Inflammatory macrophage treated with lipopolysaccharide for 1 hour (primary cell): ENCODE results near the gene TCTN2.

Source experiments
- DNase-seq, 2 donors: peaks; one replicate each; pipeline ENCODE4 v3.0.0-alpha.2; 2020 to 2022

Gene TCTN2

GRCh38 chr12:123690191-123690840, 19.4 kb downstream of the TCTN2 start:
- DNase-seq: no peak

DNA sequence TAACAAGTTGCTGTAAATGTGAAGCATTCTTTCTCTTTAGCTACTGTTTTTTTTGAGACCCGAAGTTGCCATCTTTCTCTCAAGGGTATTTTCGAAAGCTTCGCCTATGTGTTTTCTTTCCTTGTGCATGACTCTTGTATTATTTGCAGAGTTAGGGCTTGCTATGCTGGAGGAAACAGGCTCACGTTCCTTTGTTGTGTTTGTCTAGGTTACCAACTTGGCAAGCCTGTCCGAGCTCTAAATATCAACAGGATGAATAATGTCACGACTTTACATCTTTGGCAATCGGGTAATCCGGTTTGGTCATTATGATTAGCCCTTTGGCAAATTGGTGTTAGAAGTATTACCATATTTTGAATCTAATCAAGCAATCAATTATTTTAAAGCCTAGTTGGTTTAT, 25.3 kb downstream of the TCTN2 start:
- no peak for DNase-seq

DNA sequence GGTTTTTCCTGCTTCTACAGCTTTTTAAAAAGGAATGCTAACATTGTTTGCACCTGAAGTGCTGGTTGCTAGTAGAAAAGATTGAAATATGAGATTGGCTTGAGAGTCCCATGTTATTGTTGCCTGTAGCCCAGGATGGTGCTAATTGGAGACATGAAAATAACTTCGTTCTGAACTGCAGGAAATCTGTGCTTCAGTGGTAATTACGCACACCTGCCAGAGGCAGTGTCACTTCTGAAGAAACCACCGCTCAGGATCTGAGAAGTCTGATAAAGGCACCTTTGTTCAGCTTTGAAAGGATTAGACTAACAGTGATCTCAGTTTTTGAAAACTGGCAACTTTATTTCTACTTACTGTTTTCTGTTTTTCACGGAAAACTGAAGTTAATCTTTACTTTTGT, 25.7 kb downstream of the TCTN2 start:
- DNase-seq: no peak

DNA sequence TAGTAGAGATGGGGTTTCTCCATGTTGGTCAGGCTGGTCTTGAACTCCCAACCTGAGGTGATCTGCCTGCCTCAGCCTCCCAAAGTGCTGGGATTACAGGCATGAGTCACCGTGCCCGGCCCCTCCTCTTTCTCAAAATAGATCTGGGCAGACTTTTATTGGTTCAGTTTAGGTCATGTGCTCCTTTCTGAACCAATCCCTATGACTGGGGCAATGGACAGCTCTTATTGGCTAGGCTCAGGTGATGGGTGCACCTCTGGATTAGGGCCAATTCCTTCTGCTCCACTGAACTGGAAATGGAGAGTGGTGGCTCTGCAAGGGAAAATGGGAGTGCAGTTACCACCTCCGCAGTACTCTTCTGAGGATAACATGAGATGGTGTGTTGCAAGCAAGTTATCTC, 35.0 kb downstream of the TCTN2 start:
- DNase-seq: no peak

GRCh38 chr12:123707466-123707865, 36.6 kb downstream of the TCTN2 start:
- no peak for DNase-seq

DNA sequence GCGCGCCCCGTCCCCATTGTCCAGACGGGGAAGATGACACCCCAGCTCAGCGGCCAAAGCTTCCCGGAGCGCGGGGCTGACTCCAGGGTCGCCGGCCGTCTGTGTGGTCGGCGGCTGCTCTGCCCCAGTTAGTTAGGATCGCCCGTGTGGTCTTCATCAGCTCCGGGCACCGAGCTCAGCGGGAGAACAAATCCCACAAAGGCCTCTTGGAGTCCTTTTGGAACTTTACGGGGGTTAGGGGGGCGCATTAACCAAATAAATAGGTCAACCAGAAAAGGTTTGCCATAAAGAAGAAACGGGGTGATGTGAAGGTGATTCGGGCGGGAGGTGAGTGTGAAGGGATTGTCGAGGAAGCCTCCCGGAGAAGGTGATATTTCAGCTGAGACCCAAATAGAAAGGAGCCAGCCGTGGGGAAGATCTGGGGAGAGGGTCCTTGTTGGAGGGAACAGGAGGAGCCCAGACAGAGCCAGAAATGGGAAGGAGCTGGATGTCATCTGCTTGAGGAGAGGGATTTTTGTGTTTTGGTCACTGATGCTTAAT, 41.9 kb downstream of the TCTN2 start:
- DNase-seq: no peak

GRCh38 chr12:123713398-123713797, 42.5 kb downstream of the TCTN2 start:
- DNase-seq: peak; percentile 1 to 2

DNA sequence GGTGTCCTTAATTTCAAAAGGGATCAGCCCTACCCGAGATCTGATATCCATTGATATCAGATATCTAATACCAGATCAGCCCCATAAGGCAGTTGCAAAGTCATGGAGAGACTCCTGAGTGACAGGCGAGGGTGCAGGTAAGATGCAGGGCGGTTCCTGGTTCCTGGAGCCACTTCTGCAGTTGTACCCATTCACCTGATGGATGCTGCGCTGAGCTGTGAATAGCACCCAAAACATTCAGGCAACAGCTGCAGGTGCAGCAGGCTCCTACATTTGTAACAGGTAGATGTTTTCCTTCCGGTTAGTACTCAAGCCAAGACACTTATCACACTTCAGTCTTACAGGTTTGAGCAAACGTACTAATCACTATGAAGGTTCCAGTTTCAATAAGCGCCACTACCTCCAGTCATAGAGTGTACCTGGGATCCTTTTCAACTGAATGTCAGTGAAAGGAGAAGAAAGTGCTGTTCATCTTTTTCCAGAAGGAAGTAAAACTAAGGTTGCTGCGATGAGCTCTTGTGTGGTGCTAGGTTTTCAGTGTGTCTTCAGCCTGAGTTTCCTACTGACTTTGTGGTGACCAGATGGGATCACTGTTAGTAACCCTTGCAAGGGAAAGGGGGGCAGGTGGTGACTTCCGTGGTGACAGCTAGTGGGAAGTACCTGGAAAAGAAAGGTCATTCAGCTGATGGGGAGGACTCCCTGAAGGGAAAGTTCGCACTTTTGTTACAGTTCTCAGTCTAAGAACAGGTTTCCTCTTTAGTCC, 43.1 kb downstream of the TCTN2 start:
- DNase-seq: peak; percentile 6 to 38

GRCh38 chr12:123715195-123715594, 44.3 kb downstream of the TCTN2 start:
- DNase-seq: no peak

DNA sequence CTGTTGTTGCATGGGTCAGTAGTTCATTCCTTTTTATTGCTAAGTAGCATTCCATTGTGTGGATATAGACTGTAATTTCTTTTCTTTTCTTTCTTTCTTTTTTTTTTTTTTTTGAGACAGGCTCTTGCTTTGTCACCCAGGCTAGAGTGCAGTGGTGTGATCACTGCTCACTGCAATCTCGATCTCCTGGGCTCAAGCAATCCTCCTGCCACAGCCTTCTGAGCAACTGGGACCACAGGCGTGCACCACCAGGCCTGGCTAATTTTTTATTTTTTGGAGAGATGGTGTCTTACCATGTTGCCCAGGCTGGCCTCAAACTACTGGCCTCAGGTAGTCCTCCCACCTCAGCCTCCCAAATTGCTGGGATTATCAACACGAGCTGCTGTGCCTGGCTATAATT, 46.4 kb downstream of the TCTN2 start:
- no peak for DNase-seq

- DNase-seq: no peak
These were observed 49.4 kb downstream of the TCTN2 start for GRCh38 chr12:123720141-123720814.

- DNase-seq: no peak
These were observed 50.3 kb downstream of the TCTN2 start for GRCh38 chr12:123721245-123721644.

DNA sequence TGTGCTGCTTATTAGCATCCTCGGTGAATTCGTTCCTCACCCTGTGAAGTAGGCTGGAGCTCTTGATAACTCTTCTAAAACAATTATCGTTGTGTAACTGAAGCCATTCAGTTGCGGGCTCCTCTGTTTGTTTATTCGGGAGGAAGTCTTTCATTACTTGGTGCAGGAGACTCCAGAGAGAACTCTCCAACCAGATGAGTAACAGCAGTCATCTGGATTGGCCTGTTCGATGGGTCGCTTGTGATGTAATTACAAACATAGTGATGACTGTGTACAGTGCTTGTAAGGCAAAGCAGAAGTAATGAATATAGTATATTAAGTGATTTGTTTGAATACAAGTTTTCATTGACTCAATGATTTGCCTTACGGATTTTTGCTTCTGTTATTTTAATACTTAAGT, 52.1 kb downstream of the TCTN2 start:
- DNase-seq: no peak

DNA sequence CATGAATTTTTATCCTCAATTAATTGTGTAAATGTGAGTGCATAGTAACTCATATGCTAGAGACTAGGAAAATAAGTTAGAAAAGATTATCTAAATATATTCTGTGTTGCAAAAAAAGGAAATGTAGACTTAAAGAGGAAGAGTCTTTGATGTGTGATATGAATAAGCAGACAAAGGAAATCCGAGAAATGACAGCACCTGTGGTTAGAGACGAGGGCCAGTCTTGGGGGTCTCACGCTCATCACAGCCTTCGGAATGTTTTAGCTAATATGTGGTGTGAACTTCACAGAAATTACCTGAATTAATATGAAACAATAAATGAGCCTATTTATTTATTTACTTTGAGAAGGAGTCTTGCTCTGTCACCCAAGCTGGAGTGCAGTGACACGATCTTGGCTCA, 52.9 kb downstream of the TCTN2 start:
- DNase-seq: no peak

DNA sequence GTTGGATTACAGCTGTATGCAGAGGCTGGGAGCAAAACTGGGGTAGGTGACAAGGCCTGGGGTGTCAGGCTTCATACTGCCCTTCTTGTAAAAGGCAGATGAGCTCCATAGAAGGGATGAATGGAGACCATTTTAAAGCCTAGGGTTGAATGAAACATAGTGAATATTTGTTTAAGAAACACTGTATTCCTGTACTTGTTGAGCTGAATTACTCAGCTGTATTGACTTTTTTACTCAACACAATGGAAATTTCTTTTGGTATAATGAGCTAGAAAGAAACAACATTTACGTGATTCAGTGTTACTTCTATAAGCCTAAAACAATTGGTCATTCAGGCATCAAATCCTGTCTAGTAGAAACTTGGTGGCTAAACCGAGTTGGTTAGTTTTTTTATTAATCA, 55.3 kb downstream of the TCTN2 start:
- no peak for DNase-seq

- no peak for DNase-seq
These were observed 56.0 kb downstream of the TCTN2 start for GRCh38 chr12:123726962-123727361.

GRCh38 chr12:123727878-123728277, 57.0 kb downstream of the TCTN2 start:
- DNase-seq: no peak

GRCh38 chr12:123731596-123731995, 60.7 kb downstream of the TCTN2 start:
- DNase-seq: no peak

DNA sequence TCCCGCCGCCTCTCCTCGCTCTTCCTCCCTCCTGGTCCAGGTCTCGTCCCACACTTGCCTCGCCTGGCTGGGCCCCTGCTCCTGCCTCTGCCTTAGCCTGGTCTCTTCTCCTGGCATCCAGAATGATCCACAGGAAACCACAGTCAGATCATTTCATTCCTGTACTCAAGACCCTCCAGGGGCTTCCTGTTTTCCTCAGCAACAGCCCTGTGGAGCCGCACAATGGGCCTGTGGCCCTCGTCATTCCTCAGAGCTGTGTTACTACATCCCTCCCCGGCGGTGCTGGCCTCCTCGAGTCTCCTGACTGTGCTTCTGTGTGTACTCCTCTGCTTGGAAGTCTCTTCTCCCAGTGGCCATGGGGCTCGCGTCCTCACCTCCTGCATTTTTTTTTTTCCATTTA, 61.3 kb downstream of the TCTN2 start:
- DNase-seq: no peak

DNA sequence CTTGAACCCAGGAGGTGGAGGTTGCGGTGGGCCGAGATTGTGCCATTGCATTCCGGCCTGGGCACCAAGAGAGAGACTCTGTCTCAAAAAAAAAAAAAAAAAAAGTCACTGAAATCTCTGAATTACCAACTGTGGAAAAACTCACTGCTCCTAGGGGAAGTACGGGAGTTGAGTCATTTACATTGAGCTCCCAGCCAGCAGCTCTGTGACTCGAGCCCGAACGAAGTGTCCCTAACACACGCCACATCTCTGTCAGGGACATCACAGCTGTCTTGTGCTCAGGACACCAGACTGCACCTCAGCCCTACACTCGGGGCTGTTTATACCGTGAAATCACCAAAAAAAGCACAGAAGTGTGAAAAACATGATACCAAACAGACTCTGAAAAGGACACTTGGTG, 62.3 kb downstream of the TCTN2 start:
- peak; percentile 9 to 34 for DNase-seq

DNA sequence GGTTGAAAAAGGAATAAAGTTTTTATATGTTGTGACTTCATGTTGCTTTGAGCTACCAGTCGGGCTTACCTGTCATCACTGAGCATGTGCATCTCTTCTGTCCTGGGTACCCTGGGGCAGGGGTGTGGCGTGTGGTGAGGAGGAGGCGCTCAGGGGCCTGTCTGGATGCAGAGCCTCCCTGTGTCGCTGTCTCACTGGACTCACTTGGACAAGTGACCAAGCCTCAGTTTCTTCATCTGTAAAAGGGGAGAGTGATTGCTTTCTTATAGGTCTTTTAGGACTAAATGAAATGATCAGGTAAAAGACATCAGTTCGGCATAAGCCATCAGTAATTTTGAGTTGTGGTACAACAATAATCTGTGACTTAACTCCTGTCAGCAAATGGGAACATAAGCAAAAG, 63.4 kb downstream of the TCTN2 start:
- no peak for DNase-seq

GRCh38 chr12:123741937-123742572, 71.1 kb downstream of the TCTN2 start:
- DNase-seq: no peak

- DNase-seq: peak; percentile 48 to 65
These were observed 72.1 kb downstream of the TCTN2 start for GRCh38 chr12:123743002-123743401.
